Progenitor cell of endocrine pancreas (in vitro differentiated cells): ENCODE results near the gene ACP5. TPM values are rescaled to one million over a fixed set of nuclear protein-coding genes. Genes with fewer than 3 reads are reported as not detected.
"Not testable (repeated sequence)": the region's sequence is repeated elsewhere in the genome, so short reads cannot be mapped to it uniquely, and the experiment has no call there.

ENCODE experiments used
- DNase-seq: peaks from one replicate; pipeline ENCODE4 v3.0.0; 2021; ENCODE audit warnings: low spot score; ENCODE audit not compliant: unreplicated experiment
- H3K27ac Mint-ChIP-seq: 2 replicates; pipeline ENCODE4 v1.8.0; 2021; ENCODE audit warnings: mild to moderate bottlenecking, moderate library complexity, mixed read lengths
- H3K27me3 Mint-ChIP-seq: 2 replicates; pipeline ENCODE4 v1.8.0; 2021; ENCODE audit warnings: mixed read lengths
- H3K36me3 Mint-ChIP-seq: 2 replicates; pipeline ENCODE4 v1.8.0; 2022; ENCODE audit warnings: mixed read lengths; ENCODE audit not compliant: insufficient read depth
- H3K4me1 Mint-ChIP-seq: 2 replicates; pipeline ENCODE4 v1.8.0; 2021; ENCODE audit warnings: low read depth, mixed read lengths
- H3K4me3 Mint-ChIP-seq: 2 replicates; pipeline ENCODE4 v1.8.0; 2021; ENCODE audit warnings: low read depth, mild to moderate bottlenecking, moderate library complexity, mixed read lengths
- H3K9me3 Mint-ChIP-seq: 2 replicates; pipeline ENCODE4 v1.8.0; 2021; ENCODE audit warnings: low read depth, mixed read lengths
- CTCF ChIP-seq: fragments of 200-600 bp; sonication (generic); IDR thresholded peaks from one replicate; pipeline ENCODE4 v1.5.0; 2021; ENCODE audit warnings: antibody characterized with exemption, mild to moderate bottlenecking; ENCODE audit not compliant: unreplicated experiment
- total RNA-seq: library from RNA; stranded (reverse); gene quantifications from 2 replicates; pipeline ENCODE4 v1.2.1, GENCODE V29; 2021

ACP5 gene
- total RNA-seq, 1 donor from 2014 or later, result 1.6 TPM

GRCh38 chr19:11566164-11566563 lies 11.3 kb downstream of the ACP5 start:
- Mint-ChIP-seq H3K36me3 (no peaks in the 10 kb centered on the region), H3K4me1 (no peaks in the 10 kb centered on the region), H3K27me3 (no peaks in the 10 kb centered on the region), H3K4me3 (no peak overlapping the region), H3K27ac (no peak overlapping the region), H3K9me3 (no peaks in the 10 kb centered on the region)
- DNase-seq, result no peak
- no peak for TF ChIP-seq CTCF

- not testable (repeated sequence) for H3K4me3 Mint-ChIP-seq, H3K36me3 Mint-ChIP-seq, H3K27ac Mint-ChIP-seq, H3K27me3 Mint-ChIP-seq, H3K9me3 Mint-ChIP-seq, DNase-seq, H3K4me1 Mint-ChIP-seq
These were observed 11.8 kb downstream of the ACP5 start for GRCh38 chr19:11565649-11565980.

GRCh38 chr19:11564082-11564807 lies 13.2 kb downstream of the ACP5 start:
- DNase-seq, H3K9me3 Mint-ChIP-seq, H3K4me1 Mint-ChIP-seq, H3K4me3 Mint-ChIP-seq, H3K27me3 Mint-ChIP-seq, H3K36me3 Mint-ChIP-seq: not testable (repeated sequence)
- H3K27ac Mint-ChIP-seq, result peak overlapping the region; percentile 26

- Mint-ChIP-seq H3K27me3 (no peaks in the 10 kb centered on the region), H3K4me1 (peaks cover 11% of the 10 kb centered on the region), H3K27ac (peak overlapping the region; percentile 71), H3K4me3 (no peak overlapping the region), H3K36me3 (no peaks in the 10 kb centered on the region), H3K9me3 (no peaks in the 10 kb centered on the region)
- DNase-seq, result no peak
- no peak for TF ChIP-seq CTCF
These were observed 13.9 kb downstream of the ACP5 start for GRCh38 chr19:11563532-11563931.

DNA sequence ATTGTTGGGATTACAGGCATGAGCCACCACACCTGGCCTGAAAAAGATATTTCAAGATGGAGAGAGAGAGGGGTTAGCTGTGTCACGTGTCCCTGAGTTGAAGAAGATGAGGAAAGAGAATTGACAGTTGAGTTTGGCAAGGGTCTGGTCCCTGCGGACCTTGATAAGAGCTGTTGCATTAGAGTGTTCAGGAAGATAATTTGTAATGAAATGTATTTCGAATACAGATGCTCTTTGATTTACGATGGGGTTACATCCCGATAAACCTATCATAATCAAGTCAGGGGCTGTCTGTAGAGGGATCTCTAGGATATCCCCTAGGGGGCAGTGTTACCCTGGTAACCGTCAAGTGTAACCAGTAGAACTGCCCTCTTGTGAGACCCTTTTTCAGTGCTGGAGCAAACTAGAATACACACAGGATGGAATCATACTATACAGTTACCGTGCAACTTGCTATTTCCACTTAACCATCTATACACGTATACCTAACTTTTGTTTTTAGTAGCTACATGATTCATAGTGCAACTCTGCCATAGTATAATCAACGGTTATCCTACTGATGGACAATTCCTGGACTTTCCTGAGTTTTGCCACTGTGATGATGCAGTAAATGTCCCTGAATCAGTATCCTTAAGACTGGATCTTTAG lies 16.9 kb downstream of the ACP5 start:
- H3K9me3 Mint-ChIP-seq, result no peaks in the 10 kb centered on the region
- TF ChIP-seq CTCF, result peak; percentile 66
- DNase-seq, result peak; percentile 21
- H3K27ac Mint-ChIP-seq, result peak overlapping the region; percentile 68
- peaks cover 19% of the 10 kb centered on the region for H3K4me1 Mint-ChIP-seq
- H3K36me3 Mint-ChIP-seq, result peaks cover 3% of the 10 kb centered on the region
- no peaks in the 10 kb centered on the region for H3K27me3 Mint-ChIP-seq
- peak overlapping the region; percentile 77 for H3K4me3 Mint-ChIP-seq

DNA sequence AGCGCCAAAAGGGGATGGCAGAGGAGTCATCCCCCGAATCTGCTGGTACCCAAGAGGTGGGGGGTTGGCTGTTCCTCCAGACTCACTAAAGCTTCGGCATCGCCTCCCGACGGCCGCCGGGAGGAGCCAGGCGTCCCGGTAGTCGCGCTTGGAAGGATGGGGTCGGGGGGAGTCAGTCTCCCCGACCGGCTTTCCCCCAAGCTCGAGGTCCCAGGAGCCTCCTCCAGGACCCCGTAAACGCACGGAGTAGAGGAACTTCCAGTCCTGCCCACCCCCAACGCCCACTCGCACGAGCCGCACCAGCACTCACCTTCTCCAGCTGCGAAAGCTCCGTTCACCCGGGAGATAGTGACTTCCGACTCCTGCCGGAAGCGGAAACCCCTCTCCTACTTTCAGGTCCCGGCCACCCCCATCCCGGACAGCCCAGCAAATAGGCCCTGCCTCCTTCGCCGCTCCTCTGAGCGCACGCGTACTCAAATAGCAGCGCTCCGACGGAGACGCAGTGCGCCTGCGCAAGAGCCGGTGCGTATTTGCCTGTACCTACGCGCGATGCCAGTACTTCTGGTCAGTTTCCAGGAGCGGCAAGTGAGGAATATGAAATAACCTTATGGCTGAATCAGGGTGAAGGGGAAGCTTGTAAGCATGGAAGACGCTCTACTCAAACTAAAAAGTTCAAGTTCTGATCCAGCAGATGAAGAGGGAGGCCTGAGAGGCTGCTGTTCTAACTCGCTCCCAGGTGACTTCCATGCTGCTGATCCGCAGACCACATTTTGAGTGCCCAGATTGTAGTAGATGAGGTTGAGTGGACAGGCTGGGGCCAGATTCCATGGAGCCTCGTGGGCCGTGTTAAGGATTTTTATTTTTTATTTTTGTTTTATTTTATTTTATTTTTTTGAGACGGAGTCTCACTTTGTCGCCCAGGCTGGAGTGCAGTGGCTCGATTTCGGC lies 18.3 kb downstream of the ACP5 start, which contains the start of gene ELOF1:
TSS of gene ELOF1 (minus strand) at position 350 of the 948 bp plus-strand sequence. CDS start 4,883 bp downstream, outside the sequence.
- H3K27me3 Mint-ChIP-seq, result no peaks in the 10 kb centered on the region
- no peak for TF ChIP-seq CTCF

More for the DNA sequence above, 18.3 kb downstream of the ACP5 start, which contains the start of gene ELOF1:
- Mint-ChIP-seq H3K4me3 (peak within 1 kb of the TSS; percentile 95), H3K36me3 (peaks cover 5% of the 10 kb centered on the region), H3K9me3 (no peaks in the 10 kb centered on the region), H3K4me1 (peaks cover 19% of the 10 kb centered on the region), H3K27ac (peak within 1 kb of the TSS; percentile 93)
- peak; percentile 96 for DNase-seq
